H4 (cell line): ENCODE data around the gene GPR42. TPM values are rescaled to one million over a fixed set of nuclear protein-coding genes. Genes with fewer than 3 reads are reported as not detected.

Source experiments
- DNase-seq: peaks from one replicate; pipeline ENCODE4 v3.0.0-alpha.2; 2015; ENCODE audit warnings: low spot score
- total RNA-seq: library from RNA; depleted of rRNA; stranded (reverse); fragments of >200 nt; shearing (Covaris generic); gene quantifications from 2 replicates; pipeline ENCODE4 v1.2.3, GENCODE V29; 2014; rRNA removed

Gene GPR42, protein sequence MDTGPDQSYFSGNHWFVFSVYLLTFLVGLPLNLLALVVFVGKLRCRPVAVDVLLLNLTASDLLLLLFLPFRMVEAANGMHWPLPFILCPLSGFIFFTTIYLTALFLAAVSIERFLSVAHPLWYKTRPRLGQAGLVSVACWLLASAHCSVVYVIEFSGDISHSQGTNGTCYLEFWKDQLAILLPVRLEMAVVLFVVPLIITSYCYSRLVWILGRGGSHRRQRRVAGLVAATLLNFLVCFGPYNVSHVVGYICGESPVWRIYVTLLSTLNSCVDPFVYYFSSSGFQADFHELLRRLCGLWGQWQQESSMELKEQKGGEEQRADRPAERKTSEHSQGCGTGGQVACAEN
- total RNA-seq, result 0.21 TPM in 1 of 2 replicates, not detected in the other

DNA sequence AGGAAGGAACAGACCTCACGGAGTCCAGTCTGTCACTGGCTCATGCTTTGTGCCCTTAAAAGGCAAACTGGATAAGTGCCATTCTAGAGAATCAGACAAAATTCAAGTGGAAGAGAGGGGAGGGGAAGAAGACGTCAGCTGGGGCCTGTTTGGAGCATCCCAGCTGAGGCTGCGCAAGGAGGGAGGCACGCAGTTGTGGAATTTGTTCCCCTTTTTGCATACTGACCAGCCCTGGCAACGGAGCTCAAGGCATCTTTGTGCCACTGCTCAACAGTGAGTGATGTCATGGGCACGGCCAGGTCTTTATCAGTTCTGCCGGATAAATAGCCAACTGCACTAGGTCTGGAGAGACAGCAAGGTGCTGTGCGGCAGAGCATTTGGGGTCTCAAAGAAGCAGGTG is at the start of gene GPR42:
Gene GPR42 (plus strand): TSS at position 347 of the 400 bp plus-strand sequence. CDS start 292 bp downstream, outside the sequence.
- DNase-seq, result no peak

DNA sequence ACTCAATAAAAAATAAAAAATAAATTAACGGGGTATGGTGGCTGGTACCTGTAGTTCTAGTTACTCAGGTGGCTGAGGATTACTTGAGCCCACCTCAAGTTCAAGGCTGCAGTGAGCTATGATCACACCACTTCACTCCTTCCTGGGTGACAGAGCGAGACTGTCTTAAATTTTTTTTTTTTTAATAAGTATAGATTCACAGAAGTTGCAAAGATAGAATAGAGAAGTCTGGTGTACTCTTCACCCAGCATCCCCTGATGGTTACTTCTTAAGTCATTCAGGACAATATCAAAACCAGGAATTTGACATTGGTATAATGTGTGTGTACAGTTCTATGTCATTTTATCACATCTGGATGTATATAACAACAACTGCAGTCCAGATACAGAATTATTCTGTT is 49.6 kb upstream of the GPR42 start:
- no peak for DNase-seq

DNA sequence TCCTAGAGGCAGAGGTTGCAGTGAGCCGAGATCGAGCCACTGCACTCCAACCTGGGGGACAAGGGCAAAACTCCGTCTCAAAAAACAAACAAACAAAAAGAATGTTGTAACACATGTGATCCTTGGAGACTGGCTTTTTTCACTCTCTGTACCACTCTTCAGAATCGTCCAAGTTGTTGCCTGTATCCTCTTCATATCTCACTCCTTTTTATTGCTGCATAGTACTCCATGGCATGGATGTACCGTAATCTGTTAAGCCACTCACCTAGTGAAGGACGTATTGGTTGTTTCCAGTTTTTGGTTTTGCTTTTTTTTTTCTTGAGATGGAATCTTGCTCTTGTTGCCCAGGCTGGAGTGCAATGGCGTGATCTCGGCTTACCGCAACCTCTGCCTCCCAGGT is 48.9 kb upstream of the GPR42 start:
- no peak for DNase-seq

DNA sequence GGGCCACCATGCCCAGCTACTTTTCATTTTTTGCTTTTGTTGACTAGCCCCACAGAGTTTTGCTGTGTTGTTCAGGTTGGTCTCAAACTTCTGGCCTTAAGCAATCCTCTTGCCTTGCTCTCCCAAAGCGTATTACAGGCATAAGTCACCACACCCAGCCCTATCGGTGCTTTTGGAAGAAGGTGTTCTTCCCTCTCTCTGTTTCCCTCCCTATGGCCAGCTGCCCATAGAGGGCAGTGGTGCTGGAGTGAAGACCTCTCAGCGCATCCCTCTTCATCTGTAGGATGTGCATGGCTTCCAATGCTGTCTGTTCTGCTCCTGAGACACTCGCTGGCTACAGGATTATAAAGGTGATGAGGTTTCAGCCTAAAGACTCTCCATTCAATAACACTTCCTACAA is 43.2 kb upstream of the GPR42 start:
- no peak for DNase-seq

DNA sequence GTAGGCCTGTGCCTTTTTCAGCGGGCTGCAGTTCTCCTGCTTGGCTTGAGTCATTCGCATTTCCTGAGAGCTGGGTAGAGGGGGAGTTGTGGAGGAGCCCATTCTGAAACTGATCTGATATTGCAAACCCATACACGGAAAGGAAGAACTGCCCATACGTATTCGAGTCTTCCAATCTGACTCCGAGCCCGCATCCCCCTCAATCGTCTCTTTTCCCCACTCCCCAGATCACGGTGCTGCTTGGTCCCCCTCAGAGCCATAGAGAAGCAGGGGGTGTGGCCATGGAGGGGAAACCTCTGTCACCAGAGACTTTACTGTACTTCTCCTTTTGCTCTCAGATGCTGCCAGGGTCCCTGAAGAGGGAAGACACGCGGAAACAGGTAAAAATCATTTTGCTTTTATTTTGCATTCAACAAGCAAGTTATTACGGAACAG is 42.0 kb upstream of the GPR42 start, which contains the start of gene CD22:
Gene CD22 (plus strand): TSS at position 337 of the 435 bp plus-strand sequence. CDS start 2,854 bp downstream, outside the sequence.
- no peak for DNase-seq

DNA sequence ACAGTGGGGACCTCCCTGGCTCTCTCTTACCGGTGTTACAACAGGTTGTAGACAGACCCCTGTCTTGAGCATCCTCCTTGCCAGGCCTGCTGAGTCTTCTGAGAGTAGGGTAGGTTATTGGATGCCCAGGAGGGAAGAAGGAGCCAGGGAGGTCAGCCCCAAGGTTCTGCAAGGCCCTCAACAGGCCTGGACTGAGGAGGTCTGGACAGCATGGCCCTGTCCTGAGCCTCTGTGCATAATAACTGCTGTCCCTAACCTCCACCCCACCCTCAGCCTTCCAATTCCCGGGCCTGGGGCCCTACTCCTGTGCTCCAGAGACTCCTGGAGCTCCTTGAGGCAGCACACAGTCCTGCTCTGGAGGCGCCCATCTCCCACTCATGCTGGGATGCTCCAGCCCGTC is 41.5 kb upstream of the GPR42 start:
- no peak for DNase-seq

DNA sequence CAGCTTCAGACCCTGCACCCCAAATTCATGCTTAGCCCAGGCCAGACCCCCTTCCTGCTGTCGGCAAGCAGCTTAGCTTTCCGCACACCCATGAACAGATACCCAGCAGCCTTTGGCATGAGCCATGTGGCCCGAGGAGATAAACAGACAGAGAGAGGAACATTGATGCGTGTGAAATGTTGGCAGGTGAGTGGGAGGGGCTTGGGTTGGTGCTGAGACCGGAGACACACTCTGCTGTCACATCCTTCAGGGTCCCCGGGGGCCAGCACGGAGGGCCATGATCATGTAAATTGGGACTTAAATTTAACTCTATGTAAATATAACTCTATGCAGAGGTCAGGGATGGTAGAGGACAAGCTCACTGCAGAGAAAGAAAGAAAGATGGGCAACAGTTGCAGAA is 40.4 kb upstream of the GPR42 start:
- DNase-seq, result no peak

DNA sequence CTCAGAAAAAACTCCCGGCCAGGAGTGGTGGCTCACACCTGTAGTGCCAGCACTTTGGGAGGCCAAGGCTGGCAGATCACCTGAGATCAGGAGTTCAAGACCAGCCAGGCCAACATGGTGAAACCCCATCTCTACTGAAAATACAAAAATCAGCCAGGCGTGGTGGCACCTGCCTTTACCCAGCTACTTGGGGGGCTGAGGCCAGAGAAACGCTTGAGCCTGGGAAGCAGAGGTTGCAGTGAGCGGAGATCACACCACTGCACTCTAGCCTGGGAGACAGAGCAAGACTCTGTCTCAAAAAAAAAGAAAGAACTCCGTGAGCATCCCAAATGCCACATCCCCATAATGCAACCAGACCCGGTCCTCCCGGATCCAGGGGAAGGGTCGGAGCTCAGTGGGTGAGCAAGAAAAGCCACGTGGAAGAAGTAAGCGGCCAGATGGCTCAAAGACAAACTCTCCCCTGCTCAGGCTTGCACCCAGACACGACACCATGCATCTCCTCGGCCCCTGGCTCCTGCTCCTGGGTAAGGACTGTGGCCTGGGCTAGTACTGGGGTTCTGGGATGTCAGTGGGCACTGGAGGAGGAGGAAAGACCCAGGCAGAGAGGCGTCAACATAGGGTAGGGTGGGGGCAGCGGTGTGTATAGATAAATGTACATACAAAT is 39.2 kb upstream of the GPR42 start:
- DNase-seq, result no peak

DNA sequence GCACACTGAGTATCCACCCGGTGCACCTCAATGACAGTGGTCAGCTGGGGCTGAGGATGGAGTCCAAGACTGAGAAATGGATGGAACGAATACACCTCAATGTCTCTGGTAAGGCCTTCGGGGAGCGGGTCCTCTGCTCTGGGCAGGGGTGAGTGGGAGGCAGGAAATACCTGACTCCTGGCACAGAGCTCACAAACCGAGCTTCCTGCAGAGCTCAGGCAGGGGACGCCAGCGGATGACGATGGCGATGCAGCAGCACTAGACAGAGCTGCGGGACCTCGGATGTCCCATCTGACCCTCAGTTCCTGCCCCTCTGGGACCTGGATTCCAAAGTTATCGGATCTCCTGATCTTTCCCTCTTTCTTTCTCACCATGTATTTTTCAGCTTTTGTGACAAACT is 38.1 kb upstream of the GPR42 start:
- DNase-seq, result no peak

DNA sequence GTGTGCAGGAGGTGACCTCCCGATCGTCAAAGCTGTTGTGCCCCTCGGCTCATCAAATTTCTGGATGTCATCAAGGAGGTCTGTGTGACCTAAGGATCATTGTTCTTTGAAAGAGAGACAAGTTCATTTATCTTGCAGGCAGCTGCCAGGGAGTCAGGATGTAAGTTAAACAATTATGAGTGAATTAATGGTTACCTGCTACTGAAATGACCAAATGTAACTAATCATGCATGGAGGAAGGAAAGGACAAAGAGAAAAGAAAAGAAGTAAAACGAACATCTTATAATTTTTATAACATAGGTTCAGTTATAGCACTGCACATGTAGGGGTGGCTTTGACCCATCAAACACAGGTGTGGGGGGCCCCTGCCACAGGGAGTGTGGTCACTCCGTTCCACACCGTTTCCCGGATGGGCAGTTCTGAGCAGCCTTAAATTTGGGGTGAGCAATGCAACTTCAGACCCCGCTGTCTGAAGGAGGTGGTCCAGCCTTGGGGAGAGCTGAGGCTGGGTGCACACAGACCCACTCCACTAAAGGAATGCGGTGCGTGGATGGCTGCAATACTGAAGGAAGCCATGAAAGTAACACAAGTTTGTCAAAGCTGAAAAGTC is 36.6 kb upstream of the GPR42 start:
- DNase-seq, result no peak

DNA sequence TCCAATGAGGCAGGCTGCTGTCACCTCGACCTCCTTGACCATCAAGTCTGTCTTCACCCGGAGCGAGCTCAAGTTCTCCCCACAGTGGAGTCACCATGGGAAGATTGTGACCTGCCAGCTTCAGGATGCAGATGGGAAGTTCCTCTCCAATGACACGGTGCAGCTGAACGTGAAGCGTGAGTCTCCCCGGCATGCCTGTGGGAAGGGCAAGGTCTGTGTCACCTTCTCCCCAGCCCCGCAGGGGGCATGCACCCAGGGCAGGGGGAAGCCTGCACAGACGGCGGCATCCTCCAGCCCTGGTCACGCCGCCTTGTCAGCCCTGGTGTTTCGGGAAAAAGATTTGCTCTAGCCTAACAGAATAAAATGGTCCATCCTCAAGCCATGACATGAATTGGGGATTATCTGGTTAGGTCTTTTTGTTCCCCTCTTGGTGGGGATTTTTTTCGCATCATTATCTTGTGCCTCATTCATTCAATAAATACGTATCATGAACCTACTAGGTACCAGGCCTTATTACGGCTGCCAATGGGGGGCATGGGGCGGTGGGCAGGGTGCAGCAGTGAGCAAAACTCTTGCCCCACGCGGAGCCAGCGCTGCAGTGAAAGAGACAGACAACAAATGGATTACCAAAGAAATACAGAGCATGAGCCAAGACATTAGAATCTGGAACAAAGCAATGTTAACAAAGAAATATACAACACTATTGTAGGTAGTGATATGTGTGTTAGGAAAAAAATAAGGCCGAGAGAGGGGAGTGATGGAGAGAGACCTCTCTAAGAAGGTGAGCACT is 34.5 kb upstream of the GPR42 start:
- no peak for DNase-seq

DNA sequence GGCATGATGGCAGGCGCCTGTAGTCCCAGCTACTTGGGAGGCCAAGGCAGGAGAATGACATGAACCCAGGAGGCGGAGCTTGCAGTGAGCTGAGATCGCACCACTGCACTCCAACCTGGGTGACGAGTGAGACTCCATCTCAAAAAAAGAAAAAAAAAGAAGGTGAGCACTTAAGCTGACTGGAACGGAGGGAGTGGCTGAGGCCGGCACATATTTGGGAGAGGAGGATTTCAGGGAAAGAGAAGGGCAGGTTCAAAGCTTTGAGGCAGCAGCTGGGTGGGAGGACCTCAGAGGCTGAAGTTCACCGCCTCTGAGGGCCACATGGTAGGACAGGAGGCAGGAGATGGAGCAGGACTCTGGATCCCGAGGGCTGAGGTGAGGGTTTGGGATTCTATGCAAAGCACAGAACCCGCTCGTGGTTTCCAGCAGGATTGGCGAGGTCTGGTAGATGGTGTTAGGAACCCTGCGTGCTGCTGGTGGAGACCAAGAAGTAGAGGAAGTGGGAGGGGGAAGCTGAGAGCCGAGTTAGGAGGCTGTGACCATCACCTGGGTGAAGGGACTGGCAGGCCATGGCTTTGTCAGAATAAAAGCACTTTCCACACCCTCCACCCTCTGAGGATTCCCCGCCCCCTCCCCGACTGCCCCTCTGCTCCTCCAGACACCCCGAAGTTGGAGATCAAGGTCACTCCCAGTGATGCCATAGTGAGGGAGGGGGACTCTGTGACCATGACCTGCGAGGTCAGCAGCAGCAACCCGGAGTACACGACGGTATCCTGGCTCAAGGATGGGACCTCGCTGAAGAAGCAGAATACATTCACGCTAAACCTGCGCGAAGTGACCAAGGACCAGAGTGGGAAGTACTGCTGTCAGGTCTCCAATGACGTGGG is 33.5 kb upstream of the GPR42 start:
- DNase-seq, result no peak

DNA sequence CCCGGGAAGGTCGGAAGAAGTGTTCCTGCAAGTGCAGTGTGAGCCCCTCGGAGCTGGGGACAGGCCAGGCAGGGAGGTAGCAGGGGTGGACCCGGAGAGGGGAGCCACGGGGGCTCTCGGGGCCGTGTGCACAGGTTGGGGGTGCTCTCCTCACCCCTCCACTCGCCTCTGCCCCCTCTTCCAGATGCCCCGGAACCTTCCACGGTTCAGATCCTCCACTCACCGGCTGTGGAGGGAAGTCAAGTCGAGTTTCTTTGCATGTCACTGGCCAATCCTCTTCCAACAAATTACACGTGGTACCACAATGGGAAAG is 32.9 kb upstream of the GPR42 start:
- no peak for DNase-seq

DNA sequence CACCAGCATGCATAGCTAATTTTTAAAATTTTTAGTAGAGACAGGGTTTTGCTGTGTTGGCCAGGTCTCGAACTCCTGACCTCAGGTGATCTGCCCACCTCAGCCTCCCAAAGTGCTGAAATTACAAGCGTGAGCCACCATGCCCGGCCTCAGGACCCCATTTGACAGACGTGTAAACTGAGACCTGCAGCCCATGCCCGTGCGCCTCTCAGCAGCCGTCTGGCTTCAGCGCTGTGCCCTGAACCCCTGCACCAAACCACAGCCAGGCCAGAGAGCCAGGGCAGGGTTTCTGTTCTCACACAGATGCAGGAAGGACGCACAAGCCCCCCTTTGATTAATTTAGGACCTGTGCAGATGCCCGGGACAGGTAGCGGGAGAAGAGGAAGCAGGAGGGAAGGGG is 30.4 kb upstream of the GPR42 start:
- peak; percentile 2 for DNase-seq

DNA sequence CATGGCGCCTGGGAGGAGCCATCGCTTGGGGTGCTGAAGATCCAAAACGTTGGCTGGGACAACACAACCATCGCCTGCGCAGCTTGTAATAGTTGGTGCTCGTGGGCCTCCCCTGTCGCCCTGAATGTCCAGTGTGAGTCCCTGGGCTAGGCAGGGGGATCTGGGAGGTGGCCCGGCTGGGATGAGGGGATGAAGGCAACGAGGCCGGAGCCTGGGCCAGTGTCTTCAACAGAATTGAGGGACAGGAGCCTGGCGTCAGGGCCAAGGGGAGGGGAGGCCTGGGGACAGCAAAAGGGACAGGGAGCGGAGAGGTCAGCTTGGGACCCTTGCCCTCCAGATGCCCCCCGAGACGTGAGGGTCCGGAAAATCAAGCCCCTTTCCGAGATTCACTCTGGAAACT is 29.9 kb upstream of the GPR42 start:
- peak; percentile 9 for DNase-seq

DNA sequence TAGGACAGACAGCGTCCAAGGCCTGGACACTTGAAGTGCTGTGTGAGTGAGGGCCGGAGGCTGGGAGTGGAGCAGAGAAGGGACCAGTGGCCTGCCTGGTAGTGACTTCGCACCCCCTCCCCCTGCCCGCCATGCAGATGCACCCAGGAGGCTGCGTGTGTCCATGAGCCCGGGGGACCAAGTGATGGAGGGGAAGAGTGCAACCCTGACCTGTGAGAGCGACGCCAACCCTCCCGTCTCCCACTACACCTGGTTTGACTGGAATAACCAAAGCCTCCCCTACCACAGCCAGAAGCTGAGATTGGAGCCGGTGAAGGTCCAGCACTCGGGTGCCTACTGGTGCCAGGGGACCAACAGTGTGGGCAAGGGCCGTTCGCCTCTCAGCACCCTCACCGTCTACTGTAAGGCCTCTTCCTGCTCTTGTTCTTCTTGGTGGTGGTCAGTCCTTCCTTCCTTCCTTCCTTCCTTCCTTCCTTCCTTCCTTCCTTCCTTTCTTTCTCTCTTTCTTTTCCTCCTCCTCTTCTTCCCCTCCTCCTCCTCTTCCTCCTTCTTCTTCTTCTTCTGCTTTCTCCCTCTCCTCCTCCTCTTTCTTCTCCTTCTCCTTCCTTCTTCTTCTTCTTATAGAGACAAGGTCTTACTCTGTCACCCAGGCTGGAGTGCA is 29.2 kb upstream of the GPR42 start:
- peak; percentile 7 for DNase-seq

DNA sequence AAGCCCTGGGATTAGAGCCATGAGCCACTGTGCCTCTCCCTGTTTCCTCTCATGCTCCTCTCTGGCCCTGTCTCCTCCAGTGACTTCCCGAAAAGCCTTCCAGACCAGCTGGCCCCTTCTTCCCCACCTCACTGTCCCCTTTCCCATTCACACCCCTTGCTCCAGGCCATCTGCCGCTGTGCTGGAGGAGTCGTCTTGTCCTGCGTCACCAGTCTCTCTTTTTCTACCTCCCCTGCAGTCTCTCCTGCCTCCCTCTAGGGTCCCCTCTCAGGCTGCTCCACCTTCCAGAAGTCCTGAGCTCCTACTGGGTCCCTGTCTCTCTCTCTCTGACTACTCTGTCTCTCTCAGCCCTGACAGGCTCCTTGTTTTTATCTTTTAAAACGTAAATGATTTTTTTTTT is 28.4 kb upstream of the GPR42 start:
- DNase-seq, result peak; percentile 5

DNA sequence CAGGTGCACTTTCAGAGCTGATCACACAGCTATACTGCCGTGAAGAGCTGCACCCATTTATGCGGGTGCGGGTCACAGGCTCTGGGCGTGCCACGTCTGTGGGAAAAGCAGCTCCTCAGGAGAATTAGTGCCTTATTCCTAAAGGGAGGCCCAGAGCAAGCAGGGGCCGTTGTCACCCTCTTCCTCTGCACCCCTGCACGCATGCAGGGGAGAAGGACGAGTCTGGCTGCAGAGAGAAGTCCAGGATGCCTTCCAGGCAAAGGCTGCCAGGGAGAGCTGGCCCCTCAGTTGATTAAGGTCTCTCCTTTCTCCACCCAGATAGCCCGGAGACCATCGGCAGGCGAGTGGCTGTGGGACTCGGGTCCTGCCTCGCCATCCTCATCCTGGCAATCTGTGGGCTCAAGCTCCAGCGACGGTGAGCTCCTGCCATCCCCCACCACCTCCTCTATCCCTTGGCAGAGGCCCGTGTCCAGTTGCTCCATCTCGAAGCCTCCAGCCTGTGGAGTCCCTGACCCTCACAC is 26.3 kb upstream of the GPR42 start:
- DNase-seq, result peak; percentile 10

DNA sequence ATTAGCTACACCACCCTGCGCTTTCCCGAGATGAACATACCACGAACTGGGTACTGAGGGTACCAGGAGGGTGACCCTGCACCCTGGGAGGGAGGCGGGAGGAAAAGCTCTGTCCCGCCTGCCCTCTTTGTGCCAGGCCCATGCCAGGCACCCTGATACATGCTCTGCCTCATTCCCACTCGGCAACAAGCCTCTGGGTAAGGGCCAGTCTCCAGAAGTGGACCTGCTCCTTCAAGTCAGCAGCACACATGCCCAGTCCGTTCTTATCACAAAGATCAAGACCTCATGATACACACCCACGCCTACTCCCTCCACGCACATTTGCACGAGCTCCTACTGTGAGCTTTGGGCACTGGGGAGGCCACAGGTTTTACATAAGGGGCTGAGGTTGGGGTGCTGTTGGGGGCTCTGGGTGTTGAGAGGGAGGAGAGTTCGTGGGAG is 25.2 kb upstream of the GPR42 start:
- peak; percentile 11 for DNase-seq
